Hepatocyte (in vitro differentiated cells): ENCODE measurements around the gene NLRP7. TPM values are rescaled to one million over a fixed set of nuclear protein-coding genes. Genes with fewer than 3 reads are reported as not detected.
"Not testable (repeated sequence)": the region's sequence is repeated elsewhere in the genome, so short reads cannot be mapped to it uniquely, and the experiment has no call there.

Experiments
- DNase-seq: peaks from one replicate; pipeline ENCODE4 v3.0.0-alpha.2; 2016; ENCODE audit warnings: low spot score
- H2AFZ ChIP-seq: fragments of 200-600 bp; sonication (generic); 2 replicates; pipeline ENCODE4 v1.6.0; 2016; ENCODE audit warnings: antibody characterized with exemption, mild to moderate bottlenecking
- H3K27ac ChIP-seq: fragments of 200-600 bp; sonication (generic); 2 replicates; pipeline ENCODE4 v1.5.1; 2016; ENCODE audit warnings: mild to moderate bottlenecking
- H3K27me3 ChIP-seq: fragments of 200-600 bp; sonication (generic); 2 replicates; pipeline ENCODE4 v1.6.1; 2016
- H3K36me3 ChIP-seq: fragments of 200-600 bp; sonication (generic); replicated peaks from 2 replicates; pipeline ENCODE4 v1.5.1; 2016; ENCODE audit warnings: low read depth; ENCODE audit not compliant: insufficient read depth
- H3K4me1 ChIP-seq: fragments of 200-600 bp; sonication (generic); 2 replicates; pipeline ENCODE4 v1.5.1; 2016; ENCODE audit warnings: mild to moderate bottlenecking, moderate library complexity; ENCODE audit not compliant: insufficient read depth
- H3K4me2 ChIP-seq: fragments of 200-600 bp; sonication (generic); 2 replicates; pipeline ENCODE4 v1.6.0; 2016
- H3K4me3 ChIP-seq: fragments of 200-600 bp; sonication (generic); 2 replicates; pipeline ENCODE4 v1.5.1; 2016; ENCODE audit warnings: mild to moderate bottlenecking
- H3K79me2 ChIP-seq: fragments of 200-600 bp; sonication (generic); 2 replicates; pipeline ENCODE4 v1.6.0; 2017; ENCODE audit warnings: mild to moderate bottlenecking
- H3K9me2 ChIP-seq: fragments of 200-600 bp; sonication (generic); replicated peaks from 2 replicates; pipeline ENCODE4 v1.6.0; 2017; ENCODE audit warnings: mild to moderate bottlenecking; ENCODE audit not compliant: insufficient read depth
- H3K9me3 ChIP-seq: fragments of 200-600 bp; sonication (generic); 2 replicates; pipeline ENCODE4 v1.5.1; 2016; ENCODE audit warnings: low read depth, mild to moderate bottlenecking
- H4K20me1 ChIP-seq: fragments of 200-600 bp; sonication (generic); 2 replicates; pipeline ENCODE4 v1.6.0; 2016; ENCODE audit warnings: mild to moderate bottlenecking; ENCODE audit not compliant: insufficient read depth, poor library complexity, severe bottlenecking
- CTCF ChIP-seq: fragments of 200-600 bp; sonication (generic); IDR thresholded peaks from 2 replicates; pipeline ENCODE4 v1.5.1; 2016; ENCODE audit warnings: antibody characterized with exemption, mild to moderate bottlenecking; ENCODE audit not compliant: poor library complexity
- EZH2 ChIP-seq: fragments of 200-600 bp; sonication (generic); IDR thresholded peaks from 2 replicates; pipeline ENCODE4 v1.6.1; 2016; ENCODE audit warnings: antibody characterized with exemption, mild to moderate bottlenecking, borderline replicate concordance
- EZH2phosphoT487 ChIP-seq: fragments of 200-600 bp; sonication (generic); IDR thresholded peaks from one replicate; pipeline ENCODE4 v1.6.1; 2018; ENCODE audit warnings: antibody characterized with exemption, mild to moderate bottlenecking, low read depth, moderate library complexity; ENCODE audit not compliant: unreplicated experiment, severe bottlenecking
- WGBS: methylation state at CpG from one replicate; pipeline ENCODE4 v1.1.6; 2016; ENCODE audit warnings: low lambda C conversion rate; ENCODE audit errors: missing lambda C conversion rate; 5-methylcytosine and 5-hydroxymethylcytosine counted together
- polyA plus RNA-seq: library from polyadenylated mRNA; unstranded; fragments of >200 nt; fragmentation: Nextera tagmentation; extraction: Ambion mirVana; gene quantifications from 2 replicates; pipeline ENCODE4 v1.2.1, GENCODE V29; 2016
- total RNA-seq: library from RNA; depleted of rRNA; stranded (reverse); fragments of >200 nt; gene quantifications from 2 replicates; pipeline ENCODE4 v1.2.3, GENCODE V29; 2014

Gene NLRP7
- total and polyA plus RNA-seq, 2 experiments from 2014 or later = not detected

GRCh38 chr19:54955376-54955775, 8.0 kb upstream of the NLRP7 start:
- 96% methylated on average over 11 of the region's 11 CpGs for WGBS
- no peaks in the 10 kb centered on the region for H4K20me1 ChIP-seq
- no peaks in the 10 kb centered on the region for H3K4me1 ChIP-seq
- no peak overlapping the region for H3K4me3 ChIP-seq
- H3K27ac ChIP-seq = no peak overlapping the region
- no peak for DNase-seq
- H3K79me2 ChIP-seq = no peaks in the 10 kb centered on the region
- no peaks in the 10 kb centered on the region for H3K27me3 ChIP-seq
- no peak overlapping the region for H2AFZ ChIP-seq
- TF ChIP-seq EZH2 = no peak
- TF ChIP-seq CTCF = no peak
- no peak for TF ChIP-seq EZH2phosphoT487
- no peak overlapping the region for H3K4me2 ChIP-seq
- H3K9me2 ChIP-seq = no peaks in the 10 kb centered on the region
- H3K9me3 ChIP-seq = no peaks in the 10 kb centered on the region
- H3K36me3 ChIP-seq = no peaks in the 10 kb centered on the region

- not testable (repeated sequence) for H3K4me2 ChIP-seq, DNase-seq, H3K4me1 ChIP-seq, H2AFZ ChIP-seq, H3K9me2 ChIP-seq, H3K79me2 ChIP-seq, H4K20me1 ChIP-seq, H3K27me3 ChIP-seq, H3K9me3 ChIP-seq, H3K36me3 ChIP-seq, H3K4me3 ChIP-seq
- peak overlapping the region; percentile 40 for H3K27ac ChIP-seq
- 52% methylated on average over 10 of the region's 10 CpGs for WGBS
Observed at GRCh38 chr19:54953345-54953713, 6.0 kb upstream of the NLRP7 start.

GRCh38 chr19:54952591-54953344, 5.4 kb upstream of the NLRP7 start:
- Histone ChIP-seq H3K79me2 (no peaks in the 10 kb centered on the region), H3K36me3 (no peaks in the 10 kb centered on the region), H3K4me2 (no peak overlapping the region), H3K4me3 (no peak overlapping the region), H3K9me2 (no peaks in the 10 kb centered on the region), H2AFZ (no peak overlapping the region), H3K27ac (peak overlapping the region; percentile 40), H3K9me3 (no peaks in the 10 kb centered on the region), H3K4me1 (no peaks in the 10 kb centered on the region), H4K20me1 (no peaks in the 10 kb centered on the region), H3K27me3 (no peaks in the 10 kb centered on the region)
- WGBS = 71% methylated on average over 23 of the region's 23 CpGs
- DNase-seq = no peak
- TF ChIP-seq EZH2phosphoT487 (no peak), CTCF (no peak), EZH2 (no peak)

GRCh38 chr19:54950580-54950979, 3.2 kb upstream of the NLRP7 start:
- not testable (repeated sequence) for DNase-seq, H4K20me1 ChIP-seq, H3K4me3 ChIP-seq, H2AFZ ChIP-seq, H3K4me2 ChIP-seq, H3K27ac ChIP-seq, H3K27me3 ChIP-seq, H3K9me2 ChIP-seq, H3K79me2 ChIP-seq, H3K9me3 ChIP-seq, H3K36me3 ChIP-seq, H3K4me1 ChIP-seq
- WGBS = 62% methylated on average over 10 of the region's 10 CpGs
